ENCODE measurements around the gene IL17C.

IL17C gene

GRCh38 chr16:88684569-88685155 lies 46.3 kb downstream of the IL17C start:
- DNase-seq (ENCODE audit: low read depth in 2 of 3, low spot score in 1 of 3), result no peak

- DNase-seq (ENCODE audit: low read depth in 2 of 3, low spot score in 1 of 3), result peak in 1 of 3 donors; percentile 50
Observed at GRCh38 chr16:88685156-88686061, 47.0 kb downstream of the IL17C start.

DNA sequence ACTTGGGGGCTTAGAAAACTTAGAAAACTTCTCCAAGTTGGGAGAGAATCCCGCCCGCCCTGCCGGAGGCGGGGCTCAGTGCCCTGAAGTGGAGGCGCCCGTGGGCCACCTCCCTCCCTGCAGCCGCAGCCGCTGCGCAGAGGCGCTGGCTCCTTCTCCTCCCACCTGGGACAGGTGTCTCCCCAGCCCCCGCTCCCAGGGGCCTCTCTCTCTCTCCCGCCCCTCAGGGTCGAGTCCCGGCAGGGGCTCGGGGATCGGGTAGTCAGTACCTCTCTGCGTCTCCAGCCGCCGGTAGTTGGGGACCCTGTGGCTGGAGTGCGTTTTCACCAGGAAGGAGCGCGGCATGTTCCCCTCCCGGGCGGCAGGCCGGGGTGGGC lies 47.7 kb downstream of the IL17C start:
- no peak for DNase-seq (ENCODE audit: low read depth in 2 of 3, low spot score in 1 of 3)

- DNase-seq (ENCODE audit: low read depth in 2 of 3, low spot score in 1 of 3), result peak; percentile 66 to 82 (median 80)
Observed at GRCh38 chr16:88686439-88687253, 48.3 kb downstream of the IL17C start, which contains the start of gene SNAI3. Gene SNAI3, minus strand, starts transcription at chr16:88686507. Its CDS starts 101 bp downstream, at chr16:88686406.

DNA sequence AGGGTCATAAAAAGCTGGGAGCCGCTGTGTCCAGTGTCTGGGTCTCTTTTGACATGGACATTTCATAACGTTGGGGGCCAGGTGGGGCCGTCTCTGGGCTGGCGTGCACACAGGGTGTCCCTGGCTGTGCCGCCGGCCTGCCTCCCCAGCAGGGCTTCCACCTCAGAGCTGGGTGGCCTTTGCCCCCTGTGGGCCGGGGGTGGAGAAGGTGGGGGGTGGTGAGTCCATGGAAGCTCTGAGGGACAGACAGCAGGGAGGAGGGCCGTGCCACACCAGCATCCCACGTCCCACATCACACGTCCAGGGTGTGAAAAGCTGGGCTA lies 48.8 kb downstream of the IL17C start:
- DNase-seq (ENCODE audit: low read depth in 2 of 3, low spot score in 1 of 3), result no peak

- DNase-seq (ENCODE audit: low read depth in 2 of 3, low spot score in 1 of 3), result no peak
Observed at GRCh38 chr16:88687676-88688012, 49.3 kb downstream of the IL17C start.

- no peak for DNase-seq (ENCODE audit: low read depth in 2 of 3, low spot score in 1 of 3)
Observed at GRCh38 chr16:88688013-88688778, 49.8 kb downstream of the IL17C start.
